NT2/D1 (cell line): ENCODE data around the gene IGSF6.

ENCODE experiments used
- SUZ12 ChIP-seq: IDR thresholded peaks from 2 replicates; pipeline ENCODE4 v1.6.1; 2011; ENCODE audit not compliant: insufficient read length, insufficient read depth; ENCODE audit errors: extremely low read depth
- YY1 ChIP-seq: IDR thresholded peaks from 2 replicates; pipeline ENCODE4 v1.6.1; 2011; ENCODE audit not compliant: insufficient read length, insufficient read depth
- ZNF274 ChIP-seq: IDR thresholded peaks from 2 replicates; pipeline ENCODE4 v1.6.1; 2011; ENCODE audit warnings: mild to moderate bottlenecking, low read depth, low read length

- TF ChIP-seq SUZ12 (no peak), YY1 (no peak), ZNF274 (no peak)
Observed at GRCh38 chr16:21614896-21615295, 37.5 kb downstream of the IGSF6 start.
